Testis (tissue), 2 donors: ENCODE results near the gene PRKN.

Experiments used
- POLR2A ChIP-seq: fragments of 450-650 bp; IDR thresholded peaks from one replicate; pipeline ENCODE4 v1.6.1; 2017; ENCODE audit warnings: antibody characterized with exemption, mild to moderate bottlenecking, moderate library complexity
- TF ChIP-seq, protein P1 (sequence below), 3 experiments: fragments of 450-650 bp in 2 of 3; fragments of 200-600 bp in 1 of 3; sonication (generic) in 1 of 3; IDR thresholded peaks; one replicate each; pipeline ENCODE4 v1.5.1; 2016 to 2019; ENCODE audit warnings: antibody characterized with exemption in 3 of 3, mild to moderate bottlenecking in 2 of 3, moderate library complexity in 1 of 3

DNA sequence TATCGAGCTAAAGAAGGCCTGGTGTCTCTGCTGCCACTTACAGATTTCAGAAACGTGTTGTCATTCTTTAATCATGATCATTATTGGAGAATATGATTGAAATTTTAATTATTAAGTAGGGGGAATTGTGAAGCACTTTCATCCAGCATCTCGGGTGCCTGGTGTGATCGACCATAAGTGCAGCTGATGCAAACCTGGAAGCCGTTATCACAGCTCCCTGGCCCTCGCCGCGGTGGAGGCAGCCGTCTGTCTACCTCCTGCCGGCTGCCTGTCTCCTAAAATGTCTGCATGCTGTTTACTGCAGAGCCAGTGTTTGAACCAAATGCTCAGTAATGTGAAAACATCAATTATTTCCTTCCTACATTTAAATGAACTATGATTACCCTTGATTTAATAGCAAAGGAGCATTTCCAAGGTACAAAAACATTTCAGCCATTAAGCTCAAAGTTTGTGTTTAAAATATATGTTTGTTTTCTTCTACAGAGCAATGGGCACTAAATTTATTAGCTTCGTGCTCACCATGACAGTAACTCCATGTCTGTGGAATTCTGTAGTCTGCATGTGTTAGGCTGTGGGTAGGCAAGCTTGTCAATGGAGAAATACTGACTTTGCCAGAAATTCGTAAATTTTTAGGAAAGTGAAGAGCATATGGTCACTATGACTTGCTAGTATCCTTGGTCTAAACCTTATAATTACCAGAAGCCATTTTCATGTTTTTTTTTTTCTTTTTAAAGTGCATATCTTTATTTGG, 1269.2 kb downstream of the PRKN start:
- no peak for TF ChIP-seq POLR2A
- TF ChIP-seq, protein P1, sequence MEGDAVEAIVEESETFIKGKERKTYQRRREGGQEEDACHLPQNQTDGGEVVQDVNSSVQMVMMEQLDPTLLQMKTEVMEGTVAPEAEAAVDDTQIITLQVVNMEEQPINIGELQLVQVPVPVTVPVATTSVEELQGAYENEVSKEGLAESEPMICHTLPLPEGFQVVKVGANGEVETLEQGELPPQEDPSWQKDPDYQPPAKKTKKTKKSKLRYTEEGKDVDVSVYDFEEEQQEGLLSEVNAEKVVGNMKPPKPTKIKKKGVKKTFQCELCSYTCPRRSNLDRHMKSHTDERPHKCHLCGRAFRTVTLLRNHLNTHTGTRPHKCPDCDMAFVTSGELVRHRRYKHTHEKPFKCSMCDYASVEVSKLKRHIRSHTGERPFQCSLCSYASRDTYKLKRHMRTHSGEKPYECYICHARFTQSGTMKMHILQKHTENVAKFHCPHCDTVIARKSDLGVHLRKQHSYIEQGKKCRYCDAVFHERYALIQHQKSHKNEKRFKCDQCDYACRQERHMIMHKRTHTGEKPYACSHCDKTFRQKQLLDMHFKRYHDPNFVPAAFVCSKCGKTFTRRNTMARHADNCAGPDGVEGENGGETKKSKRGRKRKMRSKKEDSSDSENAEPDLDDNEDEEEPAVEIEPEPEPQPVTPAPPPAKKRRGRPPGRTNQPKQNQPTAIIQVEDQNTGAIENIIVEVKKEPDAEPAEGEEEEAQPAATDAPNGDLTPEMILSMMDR (IDR thresholded peaks at IDR 0.05) = no peak
